Skeletal muscle satellite cell (primary cell): ENCODE measurements around the gene AP5S1.
"Not testable (repeated sequence)": the region's sequence is repeated elsewhere in the genome, so short reads cannot be mapped to it uniquely, and the experiment has no call there.

ENCODE experiments used
- H3K27me3 ChIP-seq: 2 replicates; pipeline ENCODE4 v1.7.0; 2013; ENCODE audit warnings: low read length; ENCODE audit not compliant: control insufficient read depth, insufficient read depth
- H3K36me3 ChIP-seq: 2 replicates; pipeline ENCODE4 v1.7.0; 2013; ENCODE audit warnings: mild to moderate bottlenecking, control low read depth, low read length; ENCODE audit not compliant: insufficient read depth
- H3K4me1 ChIP-seq: 2 replicates; pipeline ENCODE4 v1.7.0; 2013; ENCODE audit warnings: low read length; ENCODE audit not compliant: control insufficient read depth, insufficient read depth
- H3K4me2 ChIP-seq: 2 replicates; pipeline ENCODE4 v1.7.0; 2013; ENCODE audit warnings: mild to moderate bottlenecking, low read length
- H3K4me3 ChIP-seq: 2 replicates; pipeline ENCODE4 v1.7.0; 2013; ENCODE audit warnings: low read length
- H3K9ac ChIP-seq: 2 replicates; pipeline ENCODE4 v1.7.0; 2013; ENCODE audit warnings: mild to moderate bottlenecking, low read depth, low read length, moderate library complexity
- H3K9me3 ChIP-seq: replicated peaks from 2 replicates; pipeline ENCODE4 v1.7.0; 2013; ENCODE audit warnings: mild to moderate bottlenecking, control low read depth, low read length

The AP5S1 gene

DNA sequence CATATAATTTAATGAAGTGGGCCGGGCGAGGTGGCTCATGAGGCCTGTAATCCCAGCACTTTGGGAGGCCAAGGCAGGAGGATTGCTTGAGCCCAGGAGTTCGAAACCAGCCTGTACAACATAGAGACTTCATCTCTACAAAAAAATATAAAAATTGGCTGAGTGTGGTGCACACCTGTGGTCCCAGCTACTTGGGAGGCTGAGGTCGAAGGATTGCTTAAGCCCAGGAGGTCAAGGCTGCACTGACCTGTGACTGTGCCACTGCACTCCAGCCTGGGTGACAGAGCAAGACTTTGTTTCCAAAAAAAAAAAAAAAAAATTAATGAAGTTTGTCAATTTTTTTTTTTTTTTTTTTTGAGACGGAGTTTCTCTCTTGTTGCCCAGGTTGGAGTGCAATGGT, 9.5 kb downstream of the AP5S1 start:
- H3K4me3 ChIP-seq, H3K36me3 ChIP-seq, H3K9me3 ChIP-seq, H3K27me3 ChIP-seq, H3K9ac ChIP-seq, H3K4me2 ChIP-seq, H3K4me1 ChIP-seq: not testable (repeated sequence)

DNA sequence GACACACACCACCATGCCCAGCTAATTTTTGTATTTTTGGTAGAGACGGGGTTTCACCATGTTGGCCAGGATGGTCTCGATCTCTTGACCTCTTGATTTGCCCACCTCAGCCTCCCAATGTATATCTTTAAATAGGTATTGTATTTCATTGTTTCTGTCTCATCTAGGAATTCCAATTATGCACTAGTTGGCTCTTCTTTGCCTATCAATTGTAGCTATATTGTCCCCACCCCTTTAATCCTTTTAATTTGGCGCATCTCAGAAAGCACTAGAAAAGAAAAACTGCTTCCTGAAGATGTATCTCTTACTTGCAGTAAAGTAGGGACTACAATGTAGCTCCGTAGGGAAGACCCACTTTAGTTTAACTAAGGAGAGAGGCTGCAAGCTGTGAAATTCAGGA, 15.8 kb downstream of the AP5S1 start:
- Histone ChIP-seq H3K4me3 (no peak overlapping the region), H3K4me1 (no peaks in the 10 kb centered on the region), H3K36me3 (no peaks in the 10 kb centered on the region), H3K27me3 (no peaks in the 10 kb centered on the region), H3K9me3 (no peaks in the 10 kb centered on the region), H3K9ac (no peak overlapping the region), H3K4me2 (no peak overlapping the region)

GRCh38 chr20:3839328-3839727, 19.0 kb downstream of the AP5S1 start:
- no peak overlapping the region for H3K9ac ChIP-seq
- no peaks in the 10 kb centered on the region for H3K27me3 ChIP-seq
- no peaks in the 10 kb centered on the region for H3K9me3 ChIP-seq
- peaks cover 19% of the 10 kb centered on the region for H3K4me1 ChIP-seq
- no peak overlapping the region for H3K4me2 ChIP-seq
- H3K4me3 ChIP-seq = no peak overlapping the region
- H3K36me3 ChIP-seq = no peaks in the 10 kb centered on the region

DNA sequence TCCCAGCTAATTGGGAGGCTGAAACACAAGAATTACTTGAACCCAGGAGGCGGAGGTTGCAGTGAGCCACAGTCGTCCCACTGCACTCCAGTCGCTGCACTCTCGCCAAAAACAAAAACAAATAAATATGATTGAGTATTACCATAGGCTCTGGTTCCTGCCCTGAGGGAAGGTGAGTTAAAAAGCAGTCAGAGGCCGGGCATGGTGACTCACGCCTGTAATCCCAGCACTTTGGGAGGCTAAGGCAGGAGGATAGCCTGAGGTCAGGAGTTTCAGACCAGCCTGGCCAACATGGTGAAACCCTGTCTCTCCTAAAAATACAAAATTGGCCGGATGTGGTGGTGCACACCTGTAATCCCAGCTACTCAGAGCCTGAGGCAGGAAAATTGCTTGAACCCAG, 19.9 kb downstream of the AP5S1 start:
- H3K4me2 ChIP-seq, H3K9ac ChIP-seq, H3K4me3 ChIP-seq, H3K27me3 ChIP-seq, H3K9me3 ChIP-seq, H3K36me3 ChIP-seq: not testable (repeated sequence)
- peaks cover 19% of the 10 kb centered on the region for H3K4me1 ChIP-seq

DNA sequence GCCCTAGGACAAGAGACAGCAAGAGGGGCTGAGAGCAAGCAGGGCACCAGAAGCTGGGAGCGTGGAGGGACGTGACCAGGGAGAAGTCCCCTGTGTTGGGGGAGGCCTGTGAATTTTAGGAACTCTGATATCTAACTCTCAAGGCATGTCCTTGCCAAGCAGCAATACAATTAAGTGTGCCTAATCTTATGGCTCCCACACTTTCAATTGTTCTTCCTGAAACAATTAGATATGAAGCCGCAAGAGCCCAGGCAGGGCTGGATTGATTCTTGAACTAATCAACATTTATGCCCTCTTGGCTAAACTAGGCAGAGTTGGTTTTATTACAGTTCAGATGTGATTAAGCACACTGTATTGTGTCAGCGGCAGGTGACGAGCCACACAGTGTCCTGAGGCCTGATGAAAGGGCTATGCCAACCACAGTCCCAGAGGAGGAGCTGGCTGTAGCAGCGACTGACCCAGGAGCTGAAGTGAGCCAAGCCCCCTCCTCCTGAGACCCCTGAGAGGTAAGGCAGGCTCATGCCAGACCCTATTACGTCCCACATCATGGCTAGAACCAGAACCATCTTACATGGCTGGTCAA, 22.1 kb downstream of the AP5S1 start:
- Histone ChIP-seq H3K4me1 (peaks cover 28% of the 10 kb centered on the region), H3K27me3 (no peaks in the 10 kb centered on the region), H3K9ac (no peak overlapping the region), H3K36me3 (no peaks in the 10 kb centered on the region), H3K9me3 (no peaks in the 10 kb centered on the region), H3K4me3 (no peak overlapping the region), H3K4me2 (no peak overlapping the region)

DNA sequence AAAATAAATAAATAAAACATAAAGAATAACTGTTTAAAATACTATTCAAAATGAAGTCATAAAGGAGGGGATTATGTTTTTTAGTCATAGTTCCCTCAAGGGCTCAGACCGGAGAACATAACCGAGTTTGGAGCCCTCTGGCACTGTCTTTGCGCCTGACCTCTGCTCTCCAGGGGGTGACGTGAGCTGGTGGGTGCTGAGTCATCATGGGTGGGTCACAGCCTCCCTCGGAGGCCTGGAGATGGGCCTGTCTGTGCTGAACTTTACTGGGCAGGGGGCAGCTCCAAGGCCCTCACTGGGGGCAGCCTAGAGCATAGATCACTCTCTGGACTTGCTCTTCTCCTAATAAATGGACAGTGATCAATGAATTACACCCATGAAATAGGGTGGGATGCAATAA, 23.1 kb downstream of the AP5S1 start:
- H3K9me3 ChIP-seq = no peaks in the 10 kb centered on the region
- no peaks in the 10 kb centered on the region for H3K27me3 ChIP-seq
- H3K4me3 ChIP-seq = no peak overlapping the region
- H3K4me1 ChIP-seq = peaks cover 37% of the 10 kb centered on the region
- peak overlapping the region; percentile 38 for H3K4me2 ChIP-seq
- H3K9ac ChIP-seq = no peak overlapping the region
- peaks cover 4% of the 10 kb centered on the region for H3K36me3 ChIP-seq

DNA sequence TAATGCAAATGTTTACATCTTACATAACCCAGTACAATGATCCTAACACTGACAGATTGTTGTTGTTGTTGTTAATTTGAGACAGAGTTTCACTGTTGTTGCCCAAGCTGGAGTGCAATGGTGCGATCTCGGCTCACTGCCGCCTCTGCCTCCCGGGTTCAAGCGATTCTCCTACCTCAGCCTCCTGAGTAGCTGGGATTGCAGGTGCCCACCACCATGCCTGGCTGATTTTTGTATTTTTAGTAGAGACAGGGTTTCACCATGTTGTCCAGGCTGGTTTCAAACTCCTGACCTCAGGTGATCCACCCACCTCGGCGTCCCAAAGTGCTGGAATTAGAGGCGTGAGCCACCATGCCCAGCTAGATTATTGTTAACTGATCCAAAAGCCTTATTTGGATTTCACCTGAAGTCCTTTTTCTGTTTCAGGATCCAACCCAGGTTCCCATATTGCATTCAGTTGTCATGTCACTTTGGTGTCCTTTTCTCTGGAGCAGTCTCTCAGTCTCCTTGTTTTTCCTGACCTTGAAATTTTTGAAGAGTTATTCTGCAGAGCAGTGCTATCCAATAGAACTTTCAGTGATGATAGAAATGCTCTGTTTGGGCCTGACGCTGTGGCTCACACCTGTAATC, 23.8 kb downstream of the AP5S1 start:
- H3K27me3 ChIP-seq, H3K9ac ChIP-seq, H3K4me2 ChIP-seq, H3K36me3 ChIP-seq, H3K4me3 ChIP-seq, H3K9me3 ChIP-seq: not testable (repeated sequence)
- H3K4me1 ChIP-seq = peaks cover 41% of the 10 kb centered on the region

GRCh38 chr20:3846378-3846739, 26.0 kb downstream of the AP5S1 start:
- H3K4me1 ChIP-seq = peaks cover 41% of the 10 kb centered on the region
- peak overlapping the region; percentile 94 for H3K4me3 ChIP-seq
- H3K36me3 ChIP-seq = peaks cover 4% of the 10 kb centered on the region

DNA sequence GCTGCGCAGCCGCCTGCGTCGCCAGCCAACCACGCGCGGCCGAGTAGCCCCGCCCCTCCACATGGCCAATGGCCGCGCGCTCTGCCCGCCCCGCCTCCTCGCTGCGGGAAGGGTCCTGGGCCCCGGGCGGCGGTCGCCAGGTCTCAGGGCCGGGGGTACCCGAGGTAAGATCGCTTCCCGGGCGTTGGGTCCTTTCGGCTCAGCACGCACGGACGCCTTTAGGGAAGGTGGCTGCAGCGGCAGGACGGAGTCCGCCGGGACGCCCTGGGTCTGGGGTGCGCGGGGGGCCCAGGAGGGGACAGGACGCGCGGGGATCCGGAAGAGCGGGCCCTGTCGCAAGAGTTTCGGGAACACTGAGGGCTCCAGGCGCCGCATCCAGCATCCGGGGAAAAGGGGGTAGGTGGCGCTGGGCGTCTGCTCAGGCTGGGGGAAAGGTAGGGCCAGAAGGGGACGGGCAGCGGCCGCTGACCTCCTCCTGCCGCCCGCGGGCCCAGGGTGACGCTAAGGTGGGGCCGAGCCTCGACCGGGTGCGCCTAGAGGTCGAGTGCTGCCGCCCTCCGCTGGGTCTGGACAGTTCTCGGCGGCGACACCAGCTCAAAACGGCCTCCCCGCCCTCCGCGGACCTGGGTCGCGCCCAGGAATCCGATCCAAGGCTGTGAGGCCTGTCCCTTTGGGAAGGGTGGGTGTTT, 26.5 kb downstream of the AP5S1 start, which contains the start of gene MAVS:
TSS of gene MAVS (plus strand) at position 95 of the 689 bp plus-strand sequence. CDS start 7,791 bp downstream, outside the sequence.
- H3K27me3 ChIP-seq = no peaks in the 10 kb centered on the region
- H3K4me1 ChIP-seq = peaks cover 41% of the 10 kb centered on the region
- H3K9me3 ChIP-seq = no peaks in the 10 kb centered on the region
- H3K4me2 ChIP-seq = peak within 1 kb of the TSS; percentile 99
- H3K36me3 ChIP-seq = peaks cover 4% of the 10 kb centered on the region
- H3K9ac ChIP-seq = peak within 1 kb of the TSS; percentile 96
- peak within 1 kb of the TSS; percentile 94 for H3K4me3 ChIP-seq

More at GRCh38 chr20:3846378-3846739, 26.0 kb downstream of the AP5S1 start:
- Histone ChIP-seq H3K4me2 (peak overlapping the region; percentile 99), H3K9ac (peak overlapping the region; percentile 96), H3K27me3 (no peaks in the 10 kb centered on the region), H3K9me3 (no peaks in the 10 kb centered on the region)

GRCh38 chr20:3847429-3847940, 27.1 kb downstream of the AP5S1 start:
- Histone ChIP-seq H3K36me3 (peaks cover 4% of the 10 kb centered on the region), H3K9ac (peak overlapping the region; percentile 96), H3K4me2 (peak overlapping the region; percentile 99), H3K27me3 (no peaks in the 10 kb centered on the region), H3K4me3 (peak overlapping the region; percentile 94), H3K9me3 (no peaks in the 10 kb centered on the region), H3K4me1 (peaks cover 39% of the 10 kb centered on the region)

GRCh38 chr20:3848565-3848964, 28.2 kb downstream of the AP5S1 start:
- Histone ChIP-seq H3K4me2 (peak overlapping the region; percentile 52), H3K4me1 (peaks cover 28% of the 10 kb centered on the region), H3K9me3 (no peaks in the 10 kb centered on the region), H3K9ac (peak overlapping the region; percentile 38), H3K36me3 (peaks cover 4% of the 10 kb centered on the region), H3K27me3 (no peaks in the 10 kb centered on the region), H3K4me3 (no peak overlapping the region)
